ENCODE data around the gene NLRX1. TPM values are rescaled to one million over a fixed set of nuclear protein-coding genes. Genes with fewer than 3 reads are reported as not detected.
A peak's percentile ranks its signal among the peaks of the same experiment; 100 is the strongest.

Gene NLRX1, protein sequence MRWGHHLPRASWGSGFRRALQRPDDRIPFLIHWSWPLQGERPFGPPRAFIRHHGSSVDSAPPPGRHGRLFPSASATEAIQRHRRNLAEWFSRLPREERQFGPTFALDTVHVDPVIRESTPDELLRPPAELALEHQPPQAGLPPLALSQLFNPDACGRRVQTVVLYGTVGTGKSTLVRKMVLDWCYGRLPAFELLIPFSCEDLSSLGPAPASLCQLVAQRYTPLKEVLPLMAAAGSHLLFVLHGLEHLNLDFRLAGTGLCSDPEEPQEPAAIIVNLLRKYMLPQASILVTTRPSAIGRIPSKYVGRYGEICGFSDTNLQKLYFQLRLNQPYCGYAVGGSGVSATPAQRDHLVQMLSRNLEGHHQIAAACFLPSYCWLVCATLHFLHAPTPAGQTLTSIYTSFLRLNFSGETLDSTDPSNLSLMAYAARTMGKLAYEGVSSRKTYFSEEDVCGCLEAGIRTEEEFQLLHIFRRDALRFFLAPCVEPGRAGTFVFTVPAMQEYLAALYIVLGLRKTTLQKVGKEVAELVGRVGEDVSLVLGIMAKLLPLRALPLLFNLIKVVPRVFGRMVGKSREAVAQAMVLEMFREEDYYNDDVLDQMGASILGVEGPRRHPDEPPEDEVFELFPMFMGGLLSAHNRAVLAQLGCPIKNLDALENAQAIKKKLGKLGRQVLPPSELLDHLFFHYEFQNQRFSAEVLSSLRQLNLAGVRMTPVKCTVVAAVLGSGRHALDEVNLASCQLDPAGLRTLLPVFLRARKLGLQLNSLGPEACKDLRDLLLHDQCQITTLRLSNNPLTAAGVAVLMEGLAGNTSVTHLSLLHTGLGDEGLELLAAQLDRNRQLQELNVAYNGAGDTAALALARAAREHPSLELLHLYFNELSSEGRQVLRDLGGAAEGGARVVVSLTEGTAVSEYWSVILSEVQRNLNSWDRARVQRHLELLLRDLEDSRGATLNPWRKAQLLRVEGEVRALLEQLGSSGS
- total RNA-seq (2021; ENCODE audit: unreplicated experiment) (21.4 TPM), Bru-seq, nascent RNA (percentile 65 among the genes with signal in this experiment), BruChase-seq, experiment 1, labeled RNA remaining after a 6-hour chase (percentile 65 among the genes with signal in this experiment), BruChase-seq, experiment 2, labeled RNA remaining after a 2-hour chase (percentile 72 among the genes with signal in this experiment)
- 15.8 and 17.7 TPM in 2 replicates for polyA plus RNA-seq (2012)
- long read RNA-seq, full-length matches to known transcripts = 4 of 41 reads
- long read RNA-seq, partial matches to known transcripts = 12 of 41 reads
- long read RNA-seq, other reads (novel, unspliced or antisense) = 25 of 41 reads

DNA sequence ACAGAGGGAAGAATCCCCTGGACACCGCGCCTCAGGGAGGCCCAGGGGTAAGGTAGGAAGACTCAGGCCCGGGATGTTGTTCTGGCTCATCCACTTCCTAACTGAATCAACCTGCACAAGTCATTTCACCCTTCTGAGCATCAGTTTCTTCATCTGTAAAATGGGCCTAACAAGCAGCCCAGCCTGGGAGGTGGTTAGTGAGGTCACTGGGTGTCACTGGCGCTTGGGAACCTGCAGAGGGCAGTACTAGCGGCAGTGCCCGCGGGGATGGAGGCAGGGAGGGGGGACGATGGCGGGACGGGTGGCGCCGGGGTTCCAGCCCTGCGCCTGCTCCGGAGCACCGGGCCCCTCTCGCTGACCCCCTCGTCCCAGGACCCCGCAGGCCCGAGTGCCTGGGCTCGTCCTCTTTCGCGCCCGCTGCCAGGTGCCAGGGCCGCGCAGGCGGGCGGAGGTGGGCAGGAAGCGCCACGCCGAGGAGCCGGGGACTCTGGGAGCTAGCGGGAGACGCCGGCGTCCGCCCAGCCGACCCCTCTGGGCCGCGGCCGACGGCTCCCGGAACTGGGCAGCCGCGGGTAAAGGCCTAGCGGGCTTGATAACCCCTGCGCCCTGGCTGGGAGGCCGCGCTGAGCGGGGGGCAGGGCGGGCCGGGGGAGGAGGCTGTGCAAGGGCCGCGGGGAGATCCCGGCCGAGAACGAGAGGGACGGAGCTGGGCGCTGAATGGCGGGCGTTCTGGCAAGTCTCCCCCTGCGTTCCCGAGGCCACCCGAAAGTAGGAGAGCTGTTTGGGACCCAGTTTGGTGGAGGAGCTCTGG lies at the start of gene NLRX1:
Gene NLRX1 (plus strand): TSS at position 255 of the 811 bp plus-strand sequence. CDS start 2,679 bp downstream, outside the sequence.
- Histone ChIP-seq H3K4me3 (replicated peaks in 1 of 2; ENCODE audit: low read depth in 1 of 2, low read length in 2 of 2) (peak within 1 kb of the TSS; percentile 71 to 83), H3K9me2 (ENCODE audit: insufficient read depth) (no peaks in the 10 kb centered on the region), H3K27me3 (ENCODE audit: insufficient read depth, low read length) (no peaks in the 10 kb centered on the region), H3K27ac (ENCODE audit: low read depth, low read length) (peak within 1 kb of the TSS; percentile 94), H3K9ac (ENCODE audit: low read length) (peak within 1 kb of the TSS; percentile 94), H2AFZ (ENCODE audit: low read depth, low read length, poor library complexity, severe bottlenecking) (peak within 1 kb of the TSS; percentile 7), H3K4me1 (ENCODE audit: control insufficient read depth in 1 of 2, insufficient read depth in 2 of 2, low read length in 2 of 2) (peaks cover 29 to 46% of the 10 kb centered on the region in 2 experiments), H3K9me3 (ENCODE audit: control insufficient read depth in 1 of 2, insufficient read depth in 1 of 2, low read depth in 1 of 2, low read length in 2 of 2) (no peaks in the 10 kb centered on the region), H3K79me2 (ENCODE audit: insufficient read depth, low read length) (no peaks in the 10 kb centered on the region; the same call in 1 of the 2 replicates), H3K4me2 (ENCODE audit: low read length) (peak within 1 kb of the TSS; percentile 83), H3K36me3 (ENCODE audit: control insufficient read depth in 1 of 2, insufficient read depth in 2 of 2, low read length in 2 of 2) (no peaks in the 10 kb centered on the region), H4K20me1 (ENCODE audit: insufficient read depth) (no peaks in the 10 kb centered on the region)
- intact Hi-C loops (cut with micrococcal nuclease) = loop anchor here (2.0 kb wide), 1 partner anchor 68 kb away; the partner anchor contains the start of gene DPAGT1
- peak; percentile 85 for ATAC-seq
- no TSS peak for BruUV-seq (replicated peaks)
- DNase-seq (ENCODE audit: low read depth, low spot score) = peak; percentile 73
- ChIA-PET POLR2A (interaction anchor here (1.1 to 1.5 kb wide), 5 partner anchors 15 to 74 kb away, joined by 3 to 5 read pairs (median 3); partner anchors contain the start of genes C2CD2L and DPAGT1), CTCF (interaction anchor here (0.8 to 1.5 kb wide), 9 partner anchors 9 to 306 kb away, joined by 3 to 7 read pairs (median 4); partner anchors contain the start of gene HINFP), RAD21 (ENCODE audit: low non-redundant PET in 1 of 2, low total read pairs in 2 of 2, uncharacterized antibody in 2 of 2, unreplicated experiment in 2 of 2) (no interaction called here)
- TF ChIP-seq SRF (IDR thresholded peaks at IDR 0.05; ENCODE audit: low read depth) (no peak), ZNF274 (IDR thresholded peaks at IDR 0.05; ENCODE audit: low read depth, low read length) (no peak), CEBPB (IDR thresholded peaks at IDR 0.05; ENCODE audit: low read depth) (no peak), ELF1 (IDR thresholded peaks at IDR 0.05; ENCODE audit: borderline replicate concordance, low read depth) (no peak), POLR2A (IDR thresholded peaks at IDR 0.05; ENCODE audit: borderline replicate concordance, extremely low read depth, insufficient read depth, insufficient read length) (peak; percentile 59), EZH2 (IDR thresholded peaks at IDR 0.05) (no peak), SIN3A (IDR thresholded peaks at IDR 0.05; ENCODE audit: low read depth) (no peak), EZH2phosphoT487 (IDR thresholded peaks at IDR 0.05; ENCODE audit: borderline replicate concordance) (no peak), POLR2AphosphoS5 (IDR thresholded peaks at IDR 0.05; ENCODE audit: low read depth, low read length) (peak; percentile 86), ZFX (IDR thresholded peaks at IDR 0.05) (peak; percentile 95), CBX3 (IDR thresholded peaks at IDR 0.05; ENCODE audit: low read depth) (peak; percentile 100), FOSL1 (IDR thresholded peaks at IDR 0.05; ENCODE audit: low read depth) (no peak), SP1 (IDR thresholded peaks at IDR 0.05; ENCODE audit: low read depth) (0 out of 2 replicates have a peak, but pooled peaks have one; percentile 22)
- TF ChIP-seq, protein P1, sequence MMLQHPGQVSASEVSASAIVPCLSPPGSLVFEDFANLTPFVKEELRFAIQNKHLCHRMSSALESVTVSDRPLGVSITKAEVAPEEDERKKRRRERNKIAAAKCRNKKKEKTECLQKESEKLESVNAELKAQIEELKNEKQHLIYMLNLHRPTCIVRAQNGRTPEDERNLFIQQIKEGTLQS (IDR thresholded peaks at IDR 0.05) = no peak
- TF ChIP-seq, protein P2, sequence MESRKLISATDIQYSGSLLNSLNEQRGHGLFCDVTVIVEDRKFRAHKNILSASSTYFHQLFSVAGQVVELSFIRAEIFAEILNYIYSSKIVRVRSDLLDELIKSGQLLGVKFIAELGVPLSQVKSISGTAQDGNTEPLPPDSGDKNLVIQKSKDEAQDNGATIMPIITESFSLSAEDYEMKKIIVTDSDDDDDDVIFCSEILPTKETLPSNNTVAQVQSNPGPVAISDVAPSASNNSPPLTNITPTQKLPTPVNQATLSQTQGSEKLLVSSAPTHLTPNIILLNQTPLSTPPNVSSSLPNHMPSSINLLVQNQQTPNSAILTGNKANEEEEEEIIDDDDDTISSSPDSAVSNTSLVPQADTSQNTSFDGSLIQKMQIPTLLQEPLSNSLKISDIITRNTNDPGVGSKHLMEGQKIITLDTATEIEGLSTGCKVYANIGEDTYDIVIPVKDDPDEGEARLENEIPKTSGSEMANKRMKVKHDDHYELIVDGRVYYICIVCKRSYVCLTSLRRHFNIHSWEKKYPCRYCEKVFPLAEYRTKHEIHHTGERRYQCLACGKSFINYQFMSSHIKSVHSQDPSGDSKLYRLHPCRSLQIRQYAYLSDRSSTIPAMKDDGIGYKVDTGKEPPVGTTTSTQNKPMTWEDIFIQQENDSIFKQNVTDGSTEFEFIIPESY (IDR thresholded peaks at IDR 0.05; ENCODE audit: extremely low read depth, insufficient replicate concordance, low read length) = peak; percentile 61
- TF ChIP-seq, protein P3, sequence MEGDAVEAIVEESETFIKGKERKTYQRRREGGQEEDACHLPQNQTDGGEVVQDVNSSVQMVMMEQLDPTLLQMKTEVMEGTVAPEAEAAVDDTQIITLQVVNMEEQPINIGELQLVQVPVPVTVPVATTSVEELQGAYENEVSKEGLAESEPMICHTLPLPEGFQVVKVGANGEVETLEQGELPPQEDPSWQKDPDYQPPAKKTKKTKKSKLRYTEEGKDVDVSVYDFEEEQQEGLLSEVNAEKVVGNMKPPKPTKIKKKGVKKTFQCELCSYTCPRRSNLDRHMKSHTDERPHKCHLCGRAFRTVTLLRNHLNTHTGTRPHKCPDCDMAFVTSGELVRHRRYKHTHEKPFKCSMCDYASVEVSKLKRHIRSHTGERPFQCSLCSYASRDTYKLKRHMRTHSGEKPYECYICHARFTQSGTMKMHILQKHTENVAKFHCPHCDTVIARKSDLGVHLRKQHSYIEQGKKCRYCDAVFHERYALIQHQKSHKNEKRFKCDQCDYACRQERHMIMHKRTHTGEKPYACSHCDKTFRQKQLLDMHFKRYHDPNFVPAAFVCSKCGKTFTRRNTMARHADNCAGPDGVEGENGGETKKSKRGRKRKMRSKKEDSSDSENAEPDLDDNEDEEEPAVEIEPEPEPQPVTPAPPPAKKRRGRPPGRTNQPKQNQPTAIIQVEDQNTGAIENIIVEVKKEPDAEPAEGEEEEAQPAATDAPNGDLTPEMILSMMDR (IDR thresholded peaks at IDR 0.05 in 2 of 3, conservative IDR thresholded peaks at IDR 0.05 in 1 of 3; ENCODE audit: borderline replicate concordance in 1 of 3, insufficient read depth in 1 of 3, low read depth in 2 of 3, low read length in 2 of 3) = peak; percentile 78 to 95 (median 90)
- TF ChIP-seq, protein P4, sequence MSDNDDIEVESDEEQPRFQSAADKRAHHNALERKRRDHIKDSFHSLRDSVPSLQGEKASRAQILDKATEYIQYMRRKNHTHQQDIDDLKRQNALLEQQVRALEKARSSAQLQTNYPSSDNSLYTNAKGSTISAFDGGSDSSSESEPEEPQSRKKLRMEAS (IDR thresholded peaks at IDR 0.05) = peak; percentile 77

Data from HCT116 (cell line).